Kidney capillary endothelial cell (primary cell): ENCODE data around the gene TFAP2E.
A peak's percentile ranks its signal among the peaks of the same experiment; 100 is the strongest.

Experiments
- DNase-seq: peaks from one replicate; pipeline ENCODE4 v3.0.0-alpha.2; 2018; ENCODE audit warnings: low spot score

Gene TFAP2E

DNA sequence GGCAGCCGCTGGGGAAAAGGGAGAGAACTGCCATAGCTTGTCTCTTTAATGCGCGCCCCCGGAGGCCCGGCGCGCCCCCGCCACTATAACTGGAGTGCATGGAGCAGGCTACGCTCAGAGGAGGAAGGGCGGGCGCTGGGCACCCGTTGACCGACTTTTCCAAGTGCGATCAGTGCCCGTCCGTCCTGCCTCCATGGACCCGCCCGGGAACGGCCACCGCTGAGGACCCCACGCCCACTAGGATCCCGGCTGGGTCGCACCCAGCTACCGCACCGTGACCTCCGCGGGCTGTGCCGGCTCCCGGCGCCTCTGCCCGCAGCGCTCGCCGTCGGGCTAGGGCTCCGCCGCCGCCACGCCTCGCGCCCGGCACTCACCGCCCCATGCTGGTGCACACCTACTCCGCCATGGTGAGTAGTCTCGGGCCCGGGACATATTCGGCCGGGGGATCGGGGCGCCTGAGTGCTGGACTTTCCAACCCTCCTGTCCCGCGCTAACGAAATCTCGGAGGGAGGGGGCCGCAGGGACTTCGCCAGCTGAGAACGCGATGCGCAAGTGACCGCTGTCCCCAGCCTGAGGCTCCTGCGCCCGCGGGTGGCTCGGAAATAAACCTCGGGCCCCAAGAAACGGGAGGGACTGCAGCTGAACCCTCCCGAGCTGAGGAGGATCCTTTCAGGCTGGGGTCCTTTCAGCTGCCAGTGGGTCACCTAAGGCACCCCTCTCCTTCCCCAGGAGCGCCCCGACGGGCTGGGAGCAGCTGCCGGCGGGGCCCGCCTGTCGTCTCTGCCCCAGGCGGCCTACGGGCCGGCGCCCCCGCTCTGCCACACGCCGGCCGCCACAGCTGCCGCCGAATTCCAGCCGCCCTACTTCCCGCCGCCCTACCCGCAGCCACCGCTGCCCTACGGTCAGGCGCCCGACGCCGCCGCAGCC, at the start of gene TFAP2E:
Gene TFAP2E (plus strand): TSS at position 117 of the 927 bp plus-strand sequence. CDS start 264 bp downstream, at position 381.
- DNase-seq = no peak

DNA sequence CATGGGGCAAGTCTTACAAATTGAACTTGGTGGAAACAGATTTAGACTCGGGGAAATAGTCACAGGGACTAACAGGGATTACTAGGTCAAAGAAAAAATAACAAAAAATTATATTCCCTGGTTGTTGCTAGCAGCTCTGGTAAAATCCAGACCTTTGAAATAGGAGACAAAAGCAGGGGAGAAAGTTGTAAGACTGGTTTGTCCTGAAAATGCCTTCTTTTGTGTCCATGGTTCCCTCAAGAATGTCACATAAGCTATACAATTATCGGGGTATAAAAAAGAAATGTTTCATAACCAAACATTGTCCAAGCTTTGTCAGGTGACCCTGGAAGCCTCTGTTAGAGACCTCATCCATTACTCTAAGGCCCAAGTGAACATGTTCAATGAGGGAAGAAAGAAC, 49.0 kb upstream of the TFAP2E start:
- DNase-seq = no peak

DNA sequence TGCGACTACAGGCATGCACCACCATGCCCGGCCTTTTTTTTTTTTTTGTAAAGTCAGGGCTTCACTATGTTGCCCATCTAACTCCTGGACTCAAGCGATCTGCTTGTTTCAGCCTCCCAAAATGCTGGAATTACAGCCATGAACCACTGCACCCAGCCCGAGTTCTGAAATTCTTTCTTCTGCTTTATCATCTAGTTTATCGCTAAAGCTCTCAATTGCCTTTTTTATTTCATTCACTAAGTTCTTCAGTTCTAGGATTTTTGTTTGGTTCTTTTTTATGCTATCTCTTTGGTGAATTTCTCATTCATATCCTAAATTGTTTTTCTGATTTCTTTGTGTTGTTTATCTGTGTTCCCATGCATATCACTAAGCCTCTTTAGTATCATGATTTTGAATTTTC, 42.9 kb upstream of the TFAP2E start:
- no peak for DNase-seq

DNA sequence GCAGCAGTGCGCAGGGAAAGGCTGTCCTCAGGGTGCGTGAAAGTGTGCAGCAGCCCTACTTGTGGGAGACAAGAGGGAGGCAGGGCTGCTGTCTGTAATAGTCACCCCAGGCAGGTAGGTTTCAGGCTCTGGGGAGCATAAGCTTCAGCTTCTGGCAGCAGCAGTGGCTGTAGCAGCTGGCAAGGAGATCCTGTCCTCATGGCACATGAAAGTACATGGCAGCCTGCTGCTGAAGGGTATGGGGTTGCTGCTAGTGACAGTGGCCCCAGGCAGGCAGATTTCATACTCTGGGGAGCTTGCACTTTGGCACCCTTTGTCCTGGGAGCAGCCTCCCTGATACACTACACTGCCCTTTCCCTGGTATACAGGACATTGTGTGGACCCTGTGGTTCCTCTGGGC, 42.2 kb upstream of the TFAP2E start:
- no peak for DNase-seq

DNA sequence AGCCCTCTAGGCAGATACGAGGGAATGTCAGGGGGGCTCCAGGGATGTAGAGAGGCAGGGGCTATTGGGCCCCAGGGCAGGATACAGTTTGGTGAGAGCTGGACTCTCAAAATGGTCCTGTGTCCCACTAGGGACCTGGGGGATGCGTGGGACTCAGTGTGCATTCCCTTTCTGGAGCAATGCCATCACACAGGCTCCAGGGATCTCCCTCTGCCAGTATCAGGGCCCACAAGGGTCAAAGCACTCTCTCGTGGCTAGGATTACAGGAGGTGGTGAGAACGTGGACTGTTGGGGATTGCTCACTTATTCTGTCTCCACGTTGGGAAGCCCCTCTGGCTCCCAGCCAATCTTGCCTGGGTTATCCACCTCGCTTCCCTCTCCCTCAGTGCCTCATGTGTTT, 41.7 kb upstream of the TFAP2E start:
- no peak for DNase-seq

DNA sequence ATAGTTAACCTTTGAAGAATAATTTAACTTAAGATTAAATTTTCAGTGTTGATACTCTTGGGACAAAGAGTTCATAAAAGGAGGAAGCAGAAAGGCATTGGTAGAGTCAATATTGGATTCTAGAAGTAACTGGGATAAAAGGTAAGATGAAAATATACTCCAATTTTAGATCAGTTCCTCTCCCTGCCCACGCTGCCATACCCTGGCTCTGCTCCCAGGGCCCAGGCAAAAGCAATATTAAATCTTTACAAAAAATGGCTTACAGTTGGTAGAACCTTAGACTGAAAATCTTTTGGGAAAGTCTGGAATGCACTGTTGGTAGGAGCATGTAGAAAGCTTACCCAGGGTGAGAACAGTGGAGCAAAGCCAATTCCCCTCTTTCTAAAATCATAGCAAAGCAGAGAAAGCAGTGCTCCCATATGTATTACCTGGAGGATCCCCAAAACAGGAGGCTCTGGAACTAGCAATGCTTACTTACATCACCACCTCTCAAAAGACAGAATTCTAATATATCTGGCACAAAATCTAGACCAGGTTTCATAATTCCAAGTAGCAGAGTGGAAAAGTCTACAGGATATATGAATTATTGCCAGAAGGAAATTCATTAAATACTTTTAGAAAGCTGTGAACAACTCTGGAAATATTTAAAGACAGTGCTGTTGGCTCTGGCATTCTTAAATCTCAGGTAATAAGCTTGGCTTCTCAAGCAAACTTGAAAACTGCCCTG, 40.5 kb upstream of the TFAP2E start:
- DNase-seq = no peak

DNA sequence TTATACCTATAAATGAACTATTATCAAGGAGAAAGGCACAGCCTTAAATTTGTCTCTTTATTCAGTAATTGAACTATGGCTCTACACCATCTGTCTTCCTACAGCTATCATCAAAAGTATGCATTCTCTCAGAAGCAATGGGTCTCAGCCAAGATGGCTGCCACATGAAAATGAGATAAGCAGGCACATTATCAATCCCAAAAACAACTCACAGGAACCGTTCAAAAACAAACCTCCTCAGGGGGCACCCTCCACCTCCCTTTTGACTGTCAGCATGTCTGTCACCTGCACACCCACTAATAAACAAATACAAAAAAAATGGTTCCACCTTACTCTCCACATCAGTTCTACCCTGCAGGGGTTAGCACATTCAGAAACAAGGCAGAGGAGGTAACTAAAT, 39.5 kb upstream of the TFAP2E start:
- DNase-seq = no peak

DNA sequence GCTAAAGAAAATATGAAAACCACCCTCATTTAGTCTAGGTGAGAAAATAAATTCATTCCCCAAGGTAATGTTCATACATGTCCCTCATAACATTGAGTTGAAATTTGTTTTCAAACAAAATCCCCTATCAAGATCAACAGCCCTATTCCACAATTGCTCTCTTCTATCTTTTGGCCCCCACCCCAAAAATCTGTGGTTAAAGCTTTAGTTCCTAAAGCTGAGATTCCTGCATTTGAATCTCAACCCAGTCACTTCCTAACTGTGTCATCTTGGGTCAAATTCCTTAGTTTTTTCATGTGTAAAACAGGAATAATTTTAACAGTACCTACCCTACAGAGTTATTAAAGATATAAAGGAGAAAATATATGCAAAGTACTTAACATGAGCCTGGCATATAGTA, 37.9 kb upstream of the TFAP2E start:
- no peak for DNase-seq

DNA sequence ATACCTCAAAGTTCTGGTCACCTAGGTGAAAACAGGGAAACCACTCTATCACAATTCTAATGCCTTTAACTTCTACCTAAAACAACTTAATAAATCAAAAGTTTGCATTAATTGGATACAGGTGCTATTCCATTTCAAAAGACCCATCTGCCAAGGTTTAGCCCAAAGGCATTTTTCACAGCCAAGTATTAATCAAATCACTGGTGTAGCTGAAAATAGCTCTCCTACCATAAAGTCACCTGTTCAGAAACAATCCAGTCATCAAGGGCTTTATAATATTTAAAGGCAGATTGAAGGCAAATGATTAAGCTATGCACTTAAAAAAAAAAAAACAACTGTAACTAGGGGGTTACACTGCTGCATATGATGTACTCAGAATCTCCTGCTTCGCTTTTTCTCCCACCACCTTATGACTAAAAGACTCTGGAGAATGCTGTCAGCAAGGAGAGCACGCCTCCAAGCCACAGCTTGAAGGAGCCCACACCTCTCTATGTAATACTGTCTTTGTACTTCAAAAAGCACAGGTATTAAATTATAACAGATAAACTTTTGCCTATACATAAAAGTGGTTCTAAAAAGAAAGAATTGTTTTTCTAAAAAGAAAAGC, 36.5 kb upstream of the TFAP2E start:
- no peak for DNase-seq

DNA sequence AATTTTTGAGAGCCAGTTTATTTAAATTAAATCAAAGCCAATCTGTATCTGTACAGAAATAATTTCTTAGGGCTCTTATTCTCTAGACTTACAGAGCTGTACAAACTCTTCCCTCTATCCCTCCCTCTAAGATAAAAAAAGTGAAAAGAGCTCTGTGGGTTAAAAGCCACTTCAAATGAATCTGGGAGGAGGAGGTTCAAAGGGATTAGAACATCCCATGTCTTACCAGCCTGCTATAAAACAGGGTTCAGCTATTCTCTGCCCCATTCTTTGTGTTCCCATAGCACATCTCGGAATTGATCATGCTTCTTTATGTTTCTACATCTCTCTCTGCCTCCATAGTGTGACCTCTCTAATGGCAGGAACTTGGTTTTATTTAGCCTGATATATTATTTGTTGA, 35.3 kb upstream of the TFAP2E start:
- no peak for DNase-seq

DNA sequence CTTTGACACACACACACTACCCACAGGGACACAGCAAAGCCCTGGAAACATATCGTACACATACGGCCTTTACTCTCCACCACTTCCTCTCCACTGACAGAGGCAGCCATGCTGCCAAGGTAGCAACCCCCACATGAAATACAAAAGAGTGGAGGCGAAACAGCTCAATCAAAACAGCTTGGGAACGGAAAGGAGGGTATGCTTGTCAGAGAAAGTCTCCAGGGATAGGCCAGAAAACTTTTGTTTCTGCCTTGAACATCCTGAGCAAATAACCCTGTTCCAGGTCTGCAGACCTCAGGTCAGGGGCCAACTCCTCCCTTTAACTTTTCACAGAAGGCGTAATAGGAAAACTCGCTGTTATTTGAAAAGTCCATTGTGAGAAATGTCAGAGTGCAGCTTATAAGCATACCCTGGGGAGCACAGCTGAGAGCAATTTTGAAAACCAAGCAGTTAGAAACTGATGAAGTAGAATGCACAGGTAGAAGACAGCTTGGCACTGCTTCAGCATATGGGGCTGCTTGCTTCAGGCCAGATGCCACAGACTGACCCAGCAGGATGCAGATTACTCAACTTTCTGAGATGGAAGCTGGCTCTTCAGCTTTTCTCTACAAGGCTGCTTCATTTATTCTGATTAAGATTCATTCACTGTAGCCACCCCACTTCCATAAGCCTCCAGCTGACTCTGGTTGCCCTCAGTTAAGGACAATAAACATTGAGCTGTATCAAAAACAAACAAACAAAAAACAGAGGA, 33.9 kb upstream of the TFAP2E start:
- DNase-seq = no peak

DNA sequence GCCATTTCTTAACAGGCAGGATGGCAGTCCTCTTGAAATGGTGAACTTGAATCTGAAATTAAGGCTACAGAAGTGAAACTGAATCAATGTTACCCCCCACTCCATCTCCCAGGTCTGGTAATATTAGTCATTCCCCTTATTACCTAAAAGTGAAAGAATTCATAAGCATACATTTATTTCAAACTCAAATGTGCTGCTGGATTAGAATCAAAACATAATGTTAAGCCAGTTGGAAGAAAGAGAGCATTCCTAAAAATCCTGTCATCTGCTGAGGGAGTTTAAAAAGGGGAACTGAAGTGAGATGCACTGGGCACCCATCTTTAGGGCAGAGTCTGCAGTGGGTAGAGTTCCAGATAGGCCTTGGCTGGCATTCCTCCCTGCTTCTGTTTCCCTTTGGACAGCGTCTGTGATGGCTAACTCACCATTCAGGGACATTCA, 33.3 kb upstream of the TFAP2E start:
- no peak for DNase-seq

DNA sequence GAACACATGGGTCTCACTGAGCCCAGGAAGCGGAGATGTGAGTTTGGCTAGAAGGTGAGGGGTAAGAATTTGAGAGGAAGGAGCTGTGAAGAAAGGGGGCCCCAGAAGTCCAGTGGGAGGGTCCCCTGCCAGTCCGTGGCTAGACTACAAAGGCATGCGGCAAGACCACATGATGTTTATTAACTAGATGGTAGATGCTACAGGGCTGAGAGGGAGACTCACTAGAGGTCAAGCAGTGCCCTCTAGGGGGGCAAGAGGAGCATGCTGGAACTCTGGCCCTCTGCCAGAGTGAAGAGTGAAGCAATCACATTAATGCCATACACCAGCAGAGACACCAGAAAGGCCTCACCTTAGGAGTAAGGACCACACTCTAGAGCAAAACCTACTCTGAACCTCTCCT, 28.1 kb upstream of the TFAP2E start:
- peak; percentile 55 for DNase-seq

DNA sequence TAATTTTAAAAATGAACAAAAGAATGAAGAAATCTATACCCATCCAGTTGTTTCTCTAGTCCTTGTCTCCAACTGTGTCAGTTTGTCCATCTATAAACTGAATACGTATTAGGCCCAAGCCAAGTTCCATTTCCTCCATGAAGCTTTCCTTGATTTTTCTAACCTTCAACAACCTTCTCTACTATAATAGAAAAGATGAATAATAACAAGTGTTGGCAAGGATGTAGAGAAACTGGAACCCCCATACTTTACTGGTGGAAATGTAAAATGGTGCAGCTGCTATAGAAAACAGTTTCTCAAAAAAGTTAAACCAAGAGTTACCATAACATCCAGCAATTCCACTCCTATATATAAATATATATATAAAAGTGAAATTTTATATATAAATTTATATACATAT, 26.5 kb upstream of the TFAP2E start:
- no peak for DNase-seq

DNA sequence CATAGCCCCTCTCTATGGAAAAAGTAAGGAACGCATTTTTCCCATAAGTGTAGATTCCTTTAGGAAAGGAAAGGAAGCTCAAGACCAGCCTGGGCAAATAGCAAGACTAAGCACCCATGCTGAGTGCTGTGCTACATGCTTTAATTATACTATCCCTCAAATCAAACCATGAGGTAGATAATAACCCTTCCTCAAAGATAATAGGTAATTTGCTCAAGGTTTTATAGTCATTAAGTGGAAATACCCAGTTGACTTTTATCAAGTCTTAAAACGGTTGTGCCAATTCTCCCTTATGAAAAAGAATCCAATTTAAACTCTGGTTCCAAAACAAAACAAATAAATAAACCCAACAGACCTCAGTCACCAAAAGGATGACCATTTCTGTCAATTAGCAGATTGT, 19.3 kb upstream of the TFAP2E start:
- DNase-seq = no peak

DNA sequence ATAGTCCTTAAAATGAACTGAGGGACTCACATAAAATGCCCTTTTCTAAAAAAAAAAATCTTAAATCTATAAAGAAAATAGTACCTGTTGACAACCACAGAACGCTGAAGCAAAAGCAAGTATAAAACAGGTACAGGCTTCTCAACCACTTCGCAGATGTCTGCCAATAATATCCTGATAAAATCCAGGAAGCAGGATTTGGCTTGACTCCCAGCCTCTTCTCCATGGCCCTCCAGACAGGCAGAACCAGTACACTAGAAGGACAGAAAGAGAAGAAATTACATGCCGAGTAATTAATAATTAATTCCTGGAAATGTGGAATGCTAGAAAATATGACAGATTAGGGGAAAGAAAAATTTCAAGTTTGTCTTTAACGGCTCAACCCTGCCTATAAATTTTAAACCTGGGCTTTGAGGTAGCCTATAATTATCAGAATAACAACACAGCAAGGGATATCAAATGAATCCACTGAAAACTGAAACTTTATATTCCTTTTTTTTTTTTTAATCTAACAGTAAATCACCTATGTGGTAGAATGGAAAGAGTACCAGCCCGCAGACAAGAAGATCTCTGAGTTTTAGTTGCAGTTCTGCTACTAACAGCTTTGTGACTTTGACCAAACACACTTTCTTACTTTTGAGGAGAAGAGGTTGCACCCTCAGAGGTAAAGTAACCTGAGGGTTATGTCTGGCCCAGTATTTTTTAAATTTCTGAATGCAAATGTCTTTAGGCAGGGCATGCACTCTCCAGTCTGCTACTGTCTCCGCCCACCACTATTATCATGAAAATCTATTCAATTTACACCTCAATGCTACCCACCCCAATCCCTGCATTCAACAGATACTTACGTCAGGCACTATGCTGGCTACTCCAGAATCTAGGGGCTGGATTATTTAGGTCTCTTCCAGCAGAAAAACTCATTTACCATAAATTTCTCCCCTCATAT, 18.6 kb upstream of the TFAP2E start:
- no peak for DNase-seq

DNA sequence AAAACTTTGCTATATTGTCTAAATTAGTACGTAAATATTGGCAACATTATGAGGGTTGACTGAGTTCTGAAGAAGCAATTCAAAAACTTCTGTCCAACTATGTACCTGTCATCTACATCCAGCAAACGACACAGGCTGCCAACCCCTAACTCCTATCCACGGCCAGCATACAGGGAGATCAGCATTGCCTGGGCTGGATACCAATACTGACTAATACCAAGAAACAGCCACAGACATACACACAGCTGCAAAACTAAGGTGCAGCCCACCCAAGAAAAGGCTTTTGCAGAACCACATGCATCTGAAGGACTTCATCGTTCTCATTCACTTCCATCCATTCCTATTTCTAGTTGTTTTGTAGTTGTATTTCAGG, 17.9 kb upstream of the TFAP2E start:
- DNase-seq = no peak

DNA sequence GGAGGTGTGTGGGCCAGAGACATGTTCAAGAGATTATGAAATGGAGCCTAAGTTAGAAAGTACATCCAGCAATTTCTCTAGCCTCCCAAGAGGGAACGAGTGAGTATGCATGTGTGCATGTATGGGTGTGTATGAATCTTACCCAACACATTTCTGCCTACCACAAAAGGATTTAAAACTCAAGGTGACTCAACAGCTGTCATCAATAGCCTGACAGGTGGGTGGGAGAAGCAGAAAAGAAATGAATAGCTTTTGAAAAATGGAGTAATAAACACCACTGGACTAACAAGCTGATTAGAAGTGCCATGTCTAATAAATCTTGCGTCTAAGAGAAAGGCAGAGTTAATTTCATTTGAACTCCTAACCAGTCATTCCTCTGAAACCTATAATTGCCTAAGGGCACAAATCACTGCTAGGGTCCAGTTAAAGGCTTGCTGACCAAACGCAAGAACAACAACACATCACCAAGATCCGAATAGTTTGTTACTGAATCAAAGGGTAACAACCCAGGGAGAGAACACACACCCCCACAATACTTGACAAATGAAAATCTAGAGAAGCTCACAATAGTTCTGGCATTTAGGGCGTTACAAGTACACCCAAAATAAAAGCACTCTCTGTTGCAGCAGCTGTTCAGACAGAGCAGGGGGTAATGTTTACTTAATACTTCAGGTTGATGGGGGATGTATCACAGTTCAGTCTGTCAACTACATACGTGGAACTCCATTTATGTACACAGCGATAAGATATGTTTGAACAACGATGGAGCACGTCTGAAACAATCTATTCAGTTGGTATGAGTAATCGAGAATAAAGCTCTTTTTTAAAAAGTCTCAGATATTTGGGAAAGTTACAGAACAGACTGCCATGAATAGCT, 17.3 kb upstream of the TFAP2E start:
- no peak for DNase-seq

DNA sequence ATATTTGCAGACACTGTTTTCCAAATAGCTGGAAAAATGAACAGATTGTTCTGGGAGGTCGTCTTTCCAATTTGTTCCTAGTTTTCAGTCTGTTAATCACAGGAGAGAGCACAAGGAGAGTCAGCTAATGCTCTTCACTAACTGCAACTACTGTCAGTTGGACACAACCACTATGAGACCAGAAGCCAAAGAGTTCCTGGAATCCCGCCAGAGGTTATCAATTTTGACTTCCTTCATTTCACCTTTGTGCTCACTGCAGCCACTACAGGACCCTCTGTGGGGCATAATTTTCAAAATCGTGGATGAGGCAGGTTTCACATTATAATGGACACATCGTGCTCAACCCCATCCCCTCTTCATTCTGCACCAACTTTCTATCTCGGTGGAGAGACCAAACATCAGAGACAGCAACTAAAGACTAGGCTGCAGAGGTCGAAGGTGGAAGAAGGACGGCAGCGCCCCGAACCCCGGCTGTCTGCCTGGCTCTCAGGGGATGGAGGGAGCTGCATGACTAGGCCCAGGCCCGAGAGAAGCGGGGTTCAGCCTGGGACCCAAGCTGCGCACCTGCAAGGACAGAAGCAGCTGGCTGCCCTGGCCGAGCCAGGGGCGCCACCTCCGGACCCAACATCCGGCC, 16.5 kb upstream of the TFAP2E start:
- no peak for DNase-seq
